Thoracic aorta (tissue), 2 donors: ENCODE results near the gene UNC5CL. TPM values are rescaled to one million over a fixed set of nuclear protein-coding genes. Genes with fewer than 3 reads are reported as not detected.

Experiments used
- ATAC-seq: fragments of 150-250 bp; one replicate; pipeline ENCODE4 v1.8.0; 2017; ENCODE audit warnings: low read depth; ENCODE audit not compliant: insufficient number of reproducible peaks, low FRiP score
- DNase-seq: peaks from one replicate; pipeline ENCODE4 v3.0.0-alpha.2; 2020; ENCODE audit warnings: low spot score
- H3K27ac ChIP-seq, 2 donors: fragments of 200-600 bp; sonication (generic); 1 replicate in 1 of 2; 2 replicates in 1 of 2; pipeline ENCODE4 v1.5.1; 2016; ENCODE audit warnings: mild to moderate bottlenecking in 2 of 2, moderate library complexity in 2 of 2
- H3K27me3 ChIP-seq: fragments of 200-600 bp; sonication (generic); replicated peaks from 2 replicates; pipeline ENCODE4 v1.6.0; 2016; ENCODE audit warnings: mild to moderate bottlenecking; ENCODE audit not compliant: insufficient read depth
- H3K36me3 ChIP-seq: fragments of 200-600 bp; sonication (generic); one replicate; pipeline ENCODE4 v1.5.1; 2016
- H3K4me1 ChIP-seq, 2 donors: fragments of 200-600 bp; sonication (generic); 1 replicate in 1 of 2; 2 replicates in 1 of 2; pipeline versions ENCODE4 v1.5.1 to v1.6.0; 2016; ENCODE audit warnings: low read depth in 2 of 2, mild to moderate bottlenecking in 1 of 2; ENCODE audit not compliant: control insufficient read depth in 1 of 2
- H3K4me3 ChIP-seq: fragments of 200-600 bp; sonication (generic); 2 replicates; pipeline ENCODE4 v1.5.1; 2016; ENCODE audit warnings: mild to moderate bottlenecking
- H3K9me3 ChIP-seq: fragments of 200-600 bp; sonication (generic); 2 replicates; pipeline ENCODE4 v1.5.1; 2016
- total RNA-seq, 2 donors: library from RNA; depleted of rRNA; stranded (reverse); fragments of >200 nt; gene quantifications; one replicate each; pipeline versions ENCODE4 v1.1.0 to v1.2.3, GENCODE V29; 2016
- TF ChIP-seq, protein P1 (sequence below): fragments of 200-600 bp; sonication (generic); IDR thresholded peaks from one replicate; pipeline ENCODE4 v1.5.1; 2019; ENCODE audit warnings: antibody characterized with exemption

UNC5CL gene
- total RNA-seq, 2 donors from 2014 or later, result 2.2 to 7.9 TPM

DNA sequence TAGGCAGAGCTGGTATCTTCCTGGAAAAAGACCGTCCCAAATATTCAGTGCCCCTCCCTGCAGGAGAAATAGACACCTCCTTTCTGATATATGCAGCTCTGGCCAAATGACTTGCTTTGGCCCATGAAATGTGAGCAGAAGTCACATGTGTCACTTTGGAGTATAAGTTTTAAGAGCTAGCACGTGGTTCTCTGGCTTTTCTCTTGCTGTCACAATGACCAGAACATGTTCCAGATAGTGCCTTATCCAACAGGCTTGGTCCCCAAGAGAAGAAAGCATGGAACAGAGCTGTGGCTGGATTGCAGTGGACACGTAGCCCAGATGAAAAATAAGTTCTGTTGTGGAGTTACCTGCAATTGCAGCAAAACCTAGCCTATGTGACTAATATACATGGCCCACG is 40.4 kb downstream of the UNC5CL start:
- no peak for ATAC-seq
- Histone ChIP-seq H3K27ac (no peak overlapping the region), H3K36me3 (no peaks in the 10 kb centered on the region), H3K4me1 (peaks cover 4 to 14% of the 10 kb centered on the region in 2 donors), H3K27me3 (no peaks in the 10 kb centered on the region), H3K4me3 (no peak overlapping the region), H3K9me3 (no peaks in the 10 kb centered on the region)
- TF ChIP-seq, protein P1, sequence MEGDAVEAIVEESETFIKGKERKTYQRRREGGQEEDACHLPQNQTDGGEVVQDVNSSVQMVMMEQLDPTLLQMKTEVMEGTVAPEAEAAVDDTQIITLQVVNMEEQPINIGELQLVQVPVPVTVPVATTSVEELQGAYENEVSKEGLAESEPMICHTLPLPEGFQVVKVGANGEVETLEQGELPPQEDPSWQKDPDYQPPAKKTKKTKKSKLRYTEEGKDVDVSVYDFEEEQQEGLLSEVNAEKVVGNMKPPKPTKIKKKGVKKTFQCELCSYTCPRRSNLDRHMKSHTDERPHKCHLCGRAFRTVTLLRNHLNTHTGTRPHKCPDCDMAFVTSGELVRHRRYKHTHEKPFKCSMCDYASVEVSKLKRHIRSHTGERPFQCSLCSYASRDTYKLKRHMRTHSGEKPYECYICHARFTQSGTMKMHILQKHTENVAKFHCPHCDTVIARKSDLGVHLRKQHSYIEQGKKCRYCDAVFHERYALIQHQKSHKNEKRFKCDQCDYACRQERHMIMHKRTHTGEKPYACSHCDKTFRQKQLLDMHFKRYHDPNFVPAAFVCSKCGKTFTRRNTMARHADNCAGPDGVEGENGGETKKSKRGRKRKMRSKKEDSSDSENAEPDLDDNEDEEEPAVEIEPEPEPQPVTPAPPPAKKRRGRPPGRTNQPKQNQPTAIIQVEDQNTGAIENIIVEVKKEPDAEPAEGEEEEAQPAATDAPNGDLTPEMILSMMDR, result no peak
- no peak for DNase-seq

DNA sequence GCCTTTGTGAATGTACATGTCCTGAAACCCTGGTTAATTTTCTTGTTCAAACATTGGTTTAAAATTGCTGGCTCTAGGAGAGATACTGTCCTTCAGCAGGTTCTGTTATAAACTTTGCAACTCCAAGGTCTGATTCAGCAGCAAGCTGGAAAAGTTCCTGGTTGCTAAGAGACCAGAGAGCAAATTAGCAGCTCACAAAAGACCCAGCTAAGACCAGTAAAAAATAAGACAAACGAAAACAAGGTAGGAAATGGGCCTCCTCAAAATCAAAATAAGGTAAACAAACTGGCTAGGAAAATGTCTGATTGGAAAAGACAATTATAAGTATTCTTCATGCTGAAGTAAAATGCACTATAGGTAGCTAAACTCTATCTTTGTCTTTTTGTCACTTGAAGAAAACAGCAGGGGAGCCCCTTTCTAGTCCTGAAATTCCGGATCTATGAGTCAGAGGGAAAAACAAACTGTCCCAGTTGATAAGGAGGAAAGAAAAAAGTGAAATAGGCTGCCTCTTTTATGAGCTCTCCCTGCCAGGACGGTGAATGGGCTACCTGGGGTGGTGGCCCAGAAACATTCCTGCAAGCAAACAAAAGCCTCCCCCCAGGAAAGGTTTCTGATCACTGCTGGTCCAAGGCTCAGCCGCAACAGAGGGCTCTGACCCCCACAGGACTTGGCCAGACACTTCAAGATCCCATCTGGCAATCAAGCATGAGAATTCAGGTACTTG is 41.6 kb downstream of the UNC5CL start:
- TF ChIP-seq, protein P1, result no peak
- DNase-seq (no peak), ATAC-seq (no peak)
- no peaks in the 10 kb centered on the region for H3K9me3 ChIP-seq
- H3K27me3 ChIP-seq, result no peaks in the 10 kb centered on the region
- peaks cover 4 to 14% of the 10 kb centered on the region in 2 donors for H3K4me1 ChIP-seq
- H3K36me3 ChIP-seq, result no peaks in the 10 kb centered on the region
- no peak overlapping the region for H3K4me3 ChIP-seq
- H3K27ac ChIP-seq, result no peak overlapping the region

DNA sequence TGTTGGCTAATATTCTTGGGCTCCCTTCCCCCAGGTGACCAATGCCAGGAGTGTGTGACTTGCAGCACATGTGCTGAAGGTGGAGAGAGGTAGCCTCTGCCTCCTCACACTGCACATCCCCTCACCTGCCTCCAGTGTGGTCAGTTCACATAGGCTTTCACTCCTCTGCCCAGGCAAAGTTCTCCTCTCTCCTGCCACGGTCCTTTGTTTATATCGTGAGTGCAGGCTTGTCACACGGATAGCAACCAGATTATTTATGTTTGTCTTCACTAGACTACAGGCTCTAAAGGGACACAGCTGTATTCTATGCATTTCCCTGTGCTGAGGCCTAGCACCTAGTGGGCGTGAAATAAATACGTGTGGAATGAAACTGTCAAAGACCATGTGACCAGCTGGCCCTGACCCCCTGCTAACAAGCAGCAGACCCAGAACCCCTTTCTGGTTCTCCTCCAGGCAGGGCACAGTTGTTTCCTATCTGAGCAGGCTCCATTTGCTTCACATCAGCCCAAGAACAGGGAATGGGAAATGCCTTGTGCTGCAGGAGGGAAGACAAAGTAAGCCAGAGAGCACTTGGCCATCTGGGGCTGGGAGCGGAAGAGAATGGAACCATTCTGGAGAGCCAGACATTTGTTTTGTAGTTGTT is 42.3 kb downstream of the UNC5CL start:
- DNase-seq (no peak), ATAC-seq (no peak)
- Histone ChIP-seq H3K36me3 (no peaks in the 10 kb centered on the region), H3K9me3 (no peaks in the 10 kb centered on the region), H3K4me3 (no peak overlapping the region), H3K27me3 (no peaks in the 10 kb centered on the region), H3K27ac (no peak overlapping the region), H3K4me1 (peaks cover 4 to 14% of the 10 kb centered on the region in 2 donors)
- TF ChIP-seq, protein P1, result no peak

DNA sequence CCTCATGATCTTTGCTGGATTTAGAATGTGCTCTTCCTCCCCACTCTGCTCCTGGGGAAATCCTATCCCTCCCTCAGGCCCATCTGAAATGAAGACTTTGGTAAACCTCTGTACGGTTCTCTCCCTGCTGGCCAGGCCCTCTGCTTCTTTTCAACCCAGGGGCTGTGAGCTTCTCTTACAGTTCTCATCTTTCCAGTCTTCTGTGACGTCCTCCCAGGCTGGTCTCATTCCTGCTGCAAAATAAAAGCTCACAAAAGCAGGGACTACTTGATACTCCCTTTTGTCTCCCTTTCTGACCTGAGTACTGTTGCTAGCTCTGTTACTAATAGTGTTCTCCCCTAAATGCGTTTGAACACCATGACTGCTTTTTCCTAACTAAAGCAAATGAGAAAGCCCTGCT is 46.3 kb downstream of the UNC5CL start:
- Histone ChIP-seq H3K4me3 (no peak overlapping the region), H3K4me1 (peaks cover 4 to 13% of the 10 kb centered on the region in 2 donors), H3K27ac (no peak overlapping the region), H3K27me3 (no peaks in the 10 kb centered on the region), H3K36me3 (no peaks in the 10 kb centered on the region), H3K9me3 (no peaks in the 10 kb centered on the region)
- DNase-seq (no peak), ATAC-seq (no peak)
- TF ChIP-seq, protein P1, result no peak

DNA sequence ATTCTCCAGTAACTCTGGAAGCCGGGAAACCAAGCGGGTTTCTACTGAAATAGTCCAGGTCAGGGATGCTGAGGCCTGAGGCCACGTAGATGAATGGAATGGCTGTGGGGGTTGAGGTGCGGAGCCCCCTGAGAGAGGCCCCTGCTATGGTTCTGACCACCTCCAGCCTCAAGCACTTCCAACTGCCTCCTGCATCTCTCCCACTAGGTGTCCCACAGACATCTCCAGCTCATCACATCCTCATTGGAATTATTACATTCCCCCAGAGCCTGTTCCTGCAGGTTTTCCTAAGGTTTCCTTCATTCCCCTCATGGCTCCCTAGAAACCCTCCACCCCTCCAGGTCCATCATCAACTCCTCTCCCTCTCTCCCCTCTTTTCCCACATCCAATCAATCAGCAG is 48.7 kb downstream of the UNC5CL start:
- Histone ChIP-seq H3K36me3 (no peaks in the 10 kb centered on the region), H3K4me1 (no peaks in the 10 kb centered on the region), H3K27ac (no peak overlapping the region), H3K27me3 (no peaks in the 10 kb centered on the region), H3K4me3 (no peak overlapping the region), H3K9me3 (no peaks in the 10 kb centered on the region)
- DNase-seq, result no peak
- TF ChIP-seq, protein P1, result no peak
- ATAC-seq, result no peak
